Tibial nerve (tissue), 4 donors: Measurements from ENCODE around the gene PHF11. TPM values are rescaled to one million over a fixed set of nuclear protein-coding genes. Genes with fewer than 3 reads are reported as not detected.

Experiments
- DNase-seq, 2 donors: peaks; one replicate each; pipeline ENCODE4 v3.0.0-alpha.2; 2019; ENCODE audit warnings: low spot score in 2 of 2
- H3K27ac ChIP-seq, 4 donors: fragments of 200-600 bp; sonication (generic) in 3 of 4; one replicate each; pipeline ENCODE4 v1.5.1; 2017 to 2019; ENCODE audit warnings: mild to moderate bottlenecking in 1 of 4
- H3K27me3 ChIP-seq, 2 donors: fragments of 200-600 bp; sonication (generic) in 1 of 2; one replicate each; pipeline versions ENCODE4 v1.5.1 to v1.6.0; 2017 to 2019
- H3K36me3 ChIP-seq, 3 donors: fragments of 200-600 bp; sonication (generic); one replicate each; pipeline ENCODE4 v1.5.1; 2018 to 2019
- H3K4me1 ChIP-seq, 4 donors: fragments of 200-600 bp; sonication (generic) in 3 of 4; one replicate each; pipeline ENCODE4 v1.5.1; 2017 to 2019
- H3K4me3 ChIP-seq, 4 donors: fragments of 200-600 bp; sonication (generic) in 3 of 4; one replicate each; pipeline ENCODE4 v1.5.1; 2017 to 2019; ENCODE audit warnings: mild to moderate bottlenecking in 1 of 4, moderate library complexity in 1 of 4
- H3K9me3 ChIP-seq, 4 donors: fragments of 200-600 bp; sonication (generic) in 3 of 4; one replicate each; pipeline ENCODE4 v1.5.1; 2017 to 2019
- EP300 ChIP-seq, 2 donors: sonication (generic); formaldehyde crosslinking; IDR thresholded peaks; one replicate each; pipeline ENCODE4 v1.6.1; 2017; ENCODE audit warnings: antibody characterized with exemption in 2 of 2, mild to moderate bottlenecking in 1 of 2
- POLR2A ChIP-seq, 2 donors: fragments of 450-650 bp; IDR thresholded peaks; one replicate each; pipeline ENCODE4 v1.6.1; 2017; ENCODE audit warnings: antibody characterized with exemption in 2 of 2, mild to moderate bottlenecking in 2 of 2, moderate library complexity in 2 of 2
- WGBS, 2 donors: methylation state at CpG; one replicate each; pipeline ENCODE4 v1.1.5; 2018; 5-methylcytosine and 5-hydroxymethylcytosine counted together
- total RNA-seq, 4 donors: library from RNA; depleted of rRNA; stranded (reverse); fragments of >200 nt; gene quantifications; one replicate each; pipeline ENCODE4 v1.1.0, GENCODE V29; 2016
- TF ChIP-seq, protein P1 (sequence below), 5 experiments: fragments of 200-600 bp in 3 of 5; fragments of 450-650 bp in 2 of 5; sonication (generic) in 3 of 5; IDR thresholded peaks; one replicate each; pipeline ENCODE4 v1.5.1; 2016 to 2019; ENCODE audit warnings: antibody characterized with exemption in 5 of 5, mild to moderate bottlenecking in 3 of 5, moderate library complexity in 2 of 5

Gene PHF11
- total RNA-seq, 4 donors from 2014 or later = 25.3 to 51.4 (median 37.6) TPM

DNA sequence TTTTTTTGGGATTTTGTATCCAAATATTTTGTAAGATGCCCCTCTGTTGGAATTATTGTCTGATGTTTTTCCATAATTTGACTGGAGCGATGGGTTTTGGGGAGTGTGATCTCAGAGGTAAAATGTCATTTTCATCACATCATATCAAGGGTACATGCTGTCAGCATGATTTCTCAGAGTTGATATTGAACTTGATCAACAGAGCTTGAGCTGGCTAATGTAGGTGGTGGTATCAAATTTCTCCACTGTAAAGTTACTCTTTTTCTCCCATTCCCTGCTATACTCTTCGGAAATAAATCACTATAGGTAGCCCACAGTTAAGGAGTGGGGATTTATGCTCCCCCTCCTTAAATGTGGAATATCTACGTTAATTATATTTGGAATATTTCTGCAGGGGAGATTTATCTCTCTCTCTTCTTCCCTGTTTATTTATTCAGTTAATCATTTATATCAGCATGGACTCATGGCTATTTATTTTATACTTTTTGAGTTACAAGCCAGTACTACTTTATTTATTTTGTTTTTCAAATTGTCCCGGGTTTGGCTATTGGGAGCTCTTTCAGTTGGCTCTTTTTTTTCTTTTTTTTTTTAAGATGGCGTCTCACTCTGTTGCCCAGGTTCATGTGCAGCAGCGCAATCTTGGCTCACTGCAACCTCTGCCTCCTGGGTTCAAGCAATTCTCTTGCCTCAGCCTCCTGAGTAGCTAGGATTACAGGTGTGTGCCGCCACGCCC, 42.9 kb upstream of the PHF11 start:
- Histone ChIP-seq H3K27ac (no peak overlapping the region), H3K27me3 (no peaks in the 10 kb centered on the region), H3K36me3 (peaks cover 0 to 19% (median 0%) of the 10 kb centered on the region in 3 donors), H3K9me3 (no peaks in the 10 kb centered on the region), H3K4me1 (peaks cover 0 to 37% (median 0%) of the 10 kb centered on the region in 4 donors), H3K4me3 (no peak overlapping the region)
- TF ChIP-seq, protein P1, sequence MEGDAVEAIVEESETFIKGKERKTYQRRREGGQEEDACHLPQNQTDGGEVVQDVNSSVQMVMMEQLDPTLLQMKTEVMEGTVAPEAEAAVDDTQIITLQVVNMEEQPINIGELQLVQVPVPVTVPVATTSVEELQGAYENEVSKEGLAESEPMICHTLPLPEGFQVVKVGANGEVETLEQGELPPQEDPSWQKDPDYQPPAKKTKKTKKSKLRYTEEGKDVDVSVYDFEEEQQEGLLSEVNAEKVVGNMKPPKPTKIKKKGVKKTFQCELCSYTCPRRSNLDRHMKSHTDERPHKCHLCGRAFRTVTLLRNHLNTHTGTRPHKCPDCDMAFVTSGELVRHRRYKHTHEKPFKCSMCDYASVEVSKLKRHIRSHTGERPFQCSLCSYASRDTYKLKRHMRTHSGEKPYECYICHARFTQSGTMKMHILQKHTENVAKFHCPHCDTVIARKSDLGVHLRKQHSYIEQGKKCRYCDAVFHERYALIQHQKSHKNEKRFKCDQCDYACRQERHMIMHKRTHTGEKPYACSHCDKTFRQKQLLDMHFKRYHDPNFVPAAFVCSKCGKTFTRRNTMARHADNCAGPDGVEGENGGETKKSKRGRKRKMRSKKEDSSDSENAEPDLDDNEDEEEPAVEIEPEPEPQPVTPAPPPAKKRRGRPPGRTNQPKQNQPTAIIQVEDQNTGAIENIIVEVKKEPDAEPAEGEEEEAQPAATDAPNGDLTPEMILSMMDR (IDR thresholded peaks at IDR 0.05) = no peak
- TF ChIP-seq EP300 (IDR thresholded peaks at IDR 0.05) (no peak), POLR2A (IDR thresholded peaks at IDR 0.05) (no peak)
- WGBS, 2 donors = 92 to 98% methylated on average over 8 of the region's 8 CpGs
- DNase-seq = no peak

DNA sequence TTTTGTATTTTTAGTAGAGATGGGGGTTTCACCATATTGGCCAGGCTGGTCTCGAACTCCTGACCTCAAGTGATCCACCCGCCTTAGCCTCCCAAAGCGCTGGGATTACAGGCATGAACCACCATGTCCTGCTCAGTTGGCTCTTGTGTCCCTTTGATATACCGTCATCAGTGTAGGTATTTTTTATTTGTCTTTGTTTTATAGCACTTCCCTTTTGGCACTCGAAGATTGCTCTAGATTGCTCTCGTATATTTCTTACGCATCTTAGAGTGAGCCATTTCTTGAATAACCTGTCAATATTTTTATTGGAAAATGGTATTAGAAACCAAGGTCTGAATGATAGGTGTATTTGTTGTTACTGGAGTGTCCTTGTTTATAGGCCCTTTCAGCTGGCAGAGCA, 42.3 kb upstream of the PHF11 start:
- Histone ChIP-seq H3K4me1 (peaks cover 0 to 32% (median 0%) of the 10 kb centered on the region in 4 donors), H3K4me3 (no peak overlapping the region), H3K36me3 (peaks cover 0 to 22% (median 0%) of the 10 kb centered on the region in 3 donors), H3K27me3 (no peaks in the 10 kb centered on the region), H3K27ac (no peak overlapping the region), H3K9me3 (no peaks in the 10 kb centered on the region)
- DNase-seq = no peak
- TF ChIP-seq, protein P1 (IDR thresholded peaks at IDR 0.05) = no peak
- no peak for TF ChIP-seq EP300 (IDR thresholded peaks at IDR 0.05)
- no peak for TF ChIP-seq POLR2A (IDR thresholded peaks at IDR 0.05)
- WGBS, 2 donors = 96 to 97% methylated on average over 7 of the region's 7 CpGs

DNA sequence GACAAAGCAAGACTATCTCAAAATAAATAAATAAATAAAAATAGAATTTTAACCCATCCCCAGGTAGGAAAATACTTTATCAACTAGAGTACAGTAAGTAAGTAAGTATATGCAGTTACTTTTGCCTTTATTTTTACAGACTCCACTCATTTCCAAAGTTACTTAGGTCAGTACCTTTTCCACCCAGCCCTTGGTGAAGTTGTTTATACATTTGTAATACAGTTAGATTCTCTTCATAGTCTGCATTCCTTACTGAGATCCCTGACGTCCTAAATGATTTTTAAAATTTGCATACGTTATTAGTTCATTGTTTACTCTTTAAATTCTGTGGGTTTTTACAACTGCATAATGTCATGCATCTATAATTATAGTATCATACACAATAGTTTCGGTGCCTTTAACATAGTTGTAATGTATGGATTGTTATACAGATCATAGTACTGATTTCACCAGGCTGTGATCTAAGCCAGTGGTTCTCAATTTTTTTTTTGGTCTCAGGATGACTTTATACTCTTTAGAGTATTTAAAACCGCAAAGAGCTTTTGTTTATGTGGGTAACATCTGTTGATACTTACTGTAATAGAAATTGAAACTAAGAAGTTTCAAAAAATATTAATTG, 41.3 kb upstream of the PHF11 start:
- no peak overlapping the region for H3K4me3 ChIP-seq
- no peak for TF ChIP-seq POLR2A (IDR thresholded peaks at IDR 0.05)
- H3K9me3 ChIP-seq = no peaks in the 10 kb centered on the region
- H3K27ac ChIP-seq = peak overlapping the region in 2 of 4 donors; percentile 8 to 31
- H3K27me3 ChIP-seq = no peaks in the 10 kb centered on the region
- WGBS, 2 donors = 50% methylated on average over 4 of the region's 4 CpGs
- peaks cover 0 to 29% (median 0%) of the 10 kb centered on the region in 4 donors for H3K4me1 ChIP-seq
- no peak for DNase-seq
- peaks cover 0 to 18% (median 0%) of the 10 kb centered on the region in 3 donors for H3K36me3 ChIP-seq

DNA sequence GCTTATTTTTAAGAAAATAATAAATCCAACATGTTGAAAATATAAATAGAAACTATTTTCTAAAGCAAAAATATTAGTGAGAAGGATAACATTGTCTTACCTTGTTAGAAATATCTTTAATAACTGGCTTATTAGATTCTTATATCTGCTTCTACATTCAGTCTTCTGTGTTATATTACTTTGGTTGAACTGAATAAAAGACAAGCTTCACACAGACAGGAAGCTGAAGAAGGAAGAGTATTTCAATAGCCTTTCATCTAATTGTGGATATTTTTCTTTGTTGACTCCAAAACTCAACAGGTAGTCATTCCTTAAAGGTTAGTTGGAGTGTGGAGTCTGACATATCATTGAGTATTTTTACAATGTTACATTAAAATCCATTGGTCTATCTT, 40.8 kb upstream of the PHF11 start:
- no peak for TF ChIP-seq POLR2A (IDR thresholded peaks at IDR 0.05)
- no peak for TF ChIP-seq EP300 (IDR thresholded peaks at IDR 0.05)
- peak overlapping the region in 1 of 4 donors; percentile 31 for H3K27ac ChIP-seq
- H3K27me3 ChIP-seq = no peaks in the 10 kb centered on the region
- no peak overlapping the region for H3K4me3 ChIP-seq
- H3K9me3 ChIP-seq = no peaks in the 10 kb centered on the region
- peaks cover 0 to 13% (median 0%) of the 10 kb centered on the region in 3 donors for H3K36me3 ChIP-seq
- peaks cover 0 to 28% (median 0%) of the 10 kb centered on the region in 4 donors for H3K4me1 ChIP-seq
- no peak for DNase-seq

DNA sequence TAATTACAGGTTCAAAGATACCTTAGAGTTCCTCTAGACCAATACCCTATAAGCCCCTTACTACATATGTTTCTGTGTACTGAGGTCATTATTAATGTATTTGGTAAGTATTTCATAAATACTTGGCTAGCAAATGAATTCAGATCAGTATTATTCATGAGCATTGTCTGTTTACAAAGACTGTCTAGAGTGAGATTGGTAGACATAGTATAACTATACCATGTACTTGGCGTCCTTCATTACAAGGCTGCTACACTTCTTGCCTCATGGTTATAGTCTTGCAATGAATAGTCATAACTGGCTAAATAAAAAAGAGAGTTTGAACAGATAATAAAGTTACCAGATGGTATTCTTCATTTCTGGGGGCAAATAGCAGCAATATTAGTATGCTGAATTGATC, 39.6 kb upstream of the PHF11 start:
- H3K4me1 ChIP-seq = peaks cover 0 to 22% (median 0%) of the 10 kb centered on the region in 4 donors
- no peaks in the 10 kb centered on the region for H3K9me3 ChIP-seq
- H3K36me3 ChIP-seq = peaks cover 0 to 18% (median 0%) of the 10 kb centered on the region in 3 donors
- 96 to 100% methylated on average over 1 of the region's 1 CpG for WGBS, 2 donors
- no peak overlapping the region for H3K4me3 ChIP-seq
- DNase-seq = no peak
- TF ChIP-seq EP300 (IDR thresholded peaks at IDR 0.05) (no peak), POLR2A (IDR thresholded peaks at IDR 0.05) (no peak)
- TF ChIP-seq, protein P1 (IDR thresholded peaks at IDR 0.05) = no peak
- H3K27me3 ChIP-seq = no peaks in the 10 kb centered on the region
- H3K27ac ChIP-seq = no peak overlapping the region

DNA sequence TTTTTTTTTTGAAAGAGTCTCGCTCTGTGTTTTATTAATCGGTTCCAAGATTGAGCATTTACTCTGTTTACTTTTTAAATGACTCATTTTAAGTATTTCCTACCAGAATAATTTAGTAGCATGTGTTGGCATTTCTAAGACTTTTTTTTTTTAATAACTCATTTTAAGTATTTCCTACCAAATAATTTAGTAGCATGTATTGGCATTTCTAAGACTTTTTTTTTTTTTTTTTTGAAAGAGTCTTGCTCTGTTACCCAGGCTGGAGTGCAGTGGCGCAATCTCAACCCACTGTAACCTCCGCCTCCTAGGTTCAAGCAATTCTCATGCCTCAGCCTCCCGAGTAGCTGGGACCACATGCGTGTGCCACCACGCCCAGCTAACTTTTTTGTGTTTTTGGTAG, 38.5 kb upstream of the PHF11 start:
- Histone ChIP-seq H3K4me1 (peaks cover 0 to 22% (median 0%) of the 10 kb centered on the region in 4 donors), H3K36me3 (peaks cover 0 to 29% (median 0%) of the 10 kb centered on the region in 3 donors), H3K27ac (no peak overlapping the region), H3K27me3 (no peaks in the 10 kb centered on the region), H3K9me3 (no peaks in the 10 kb centered on the region), H3K4me3 (no peak overlapping the region)
- no peak for DNase-seq
- TF ChIP-seq POLR2A (IDR thresholded peaks at IDR 0.05) = no peak
- TF ChIP-seq, protein P1 (IDR thresholded peaks at IDR 0.05) = no peak
- TF ChIP-seq EP300 (IDR thresholded peaks at IDR 0.05) = no peak
- WGBS, 2 donors = 78 to 82% methylated on average over 7 of the region's 7 CpGs
